CD4-positive, alpha-beta T cell treated with Interleukin-17A for 1 hour (primary cell): ENCODE measurements around the gene NDST1.

Experiments
- DNase-seq: peaks from one replicate; pipeline ENCODE4 v3.0.0-alpha.2; 2020

NDST1 gene

GRCh38 chr5:150574818-150575547 is 67.1 kb downstream of the NDST1 start:
- no peak for DNase-seq

DNA sequence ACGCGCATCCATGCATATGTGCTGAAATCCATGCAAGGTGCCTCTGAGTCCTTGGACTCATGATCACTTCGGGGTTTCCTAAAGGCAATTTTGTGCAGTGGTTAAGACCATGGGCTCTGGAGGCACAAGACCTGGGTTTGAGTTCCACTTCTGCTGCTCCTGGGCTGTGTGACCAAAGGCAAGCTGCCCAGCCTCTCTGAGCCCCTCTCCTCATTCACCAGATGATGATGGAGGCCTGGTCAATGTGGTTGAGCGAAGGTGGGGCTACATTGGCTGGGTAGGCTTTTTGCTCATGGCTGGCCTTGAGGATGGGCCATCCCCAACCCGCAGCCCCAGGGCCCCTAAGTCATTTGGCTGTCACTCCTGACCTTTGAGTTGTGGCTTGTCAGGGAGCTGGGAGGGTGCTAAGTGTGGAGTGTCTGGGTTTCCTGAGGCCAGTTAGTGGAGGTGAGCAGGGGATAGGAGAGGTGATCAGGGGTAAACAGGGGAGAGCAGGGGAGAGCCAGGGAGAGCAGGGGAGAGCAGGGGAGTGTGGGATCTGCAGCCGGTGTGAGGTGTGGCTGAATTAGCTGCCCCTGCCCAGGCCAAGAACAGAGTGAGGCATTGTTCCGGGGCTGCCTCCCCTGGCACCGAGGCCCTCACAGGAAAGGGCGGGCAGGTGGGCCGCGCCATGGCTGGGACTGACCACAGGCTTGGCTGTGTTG is 68.0 kb downstream of the NDST1 start:
- DNase-seq: no peak

- no peak for DNase-seq
These were observed 68.6 kb downstream of the NDST1 start for GRCh38 chr5:150576449-150576949.

DNA sequence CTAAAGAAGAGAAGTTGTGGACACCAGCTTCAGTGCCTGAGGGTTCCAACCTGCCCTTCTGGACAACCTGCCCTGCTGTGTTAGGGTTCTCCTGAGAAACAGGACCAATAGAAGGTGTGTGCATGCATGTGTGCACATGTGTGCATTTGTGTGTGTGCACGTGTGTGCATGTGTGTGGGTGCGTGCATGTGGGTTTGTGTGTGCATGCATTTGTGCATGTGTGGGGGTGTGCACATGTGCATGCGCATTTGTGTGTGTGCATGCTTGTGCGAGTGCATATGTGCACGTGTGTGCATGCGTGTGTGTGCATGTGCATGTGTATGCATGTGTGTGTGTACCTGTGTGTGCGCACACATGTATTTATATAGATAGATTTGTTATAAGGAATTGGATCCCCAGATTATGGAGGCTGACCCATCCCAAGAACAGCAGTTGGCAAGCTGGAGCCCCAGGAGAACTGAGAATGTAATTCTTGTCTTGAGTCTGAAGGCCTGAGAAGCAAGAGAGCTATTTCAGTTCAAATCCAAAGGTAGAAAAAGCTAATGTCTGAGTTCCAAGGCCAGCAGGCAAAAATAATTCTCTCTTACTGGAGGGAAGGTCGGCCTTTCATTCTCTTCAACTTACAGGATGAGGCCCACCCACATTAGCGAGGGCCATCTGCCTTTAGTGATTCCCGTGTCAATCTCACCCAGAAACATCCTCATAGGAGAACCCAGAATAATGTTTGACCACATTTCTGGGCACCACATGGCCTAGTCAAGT is 69.6 kb downstream of the NDST1 start:
- DNase-seq: no peak

GRCh38 chr5:150578781-150579461 is 71.0 kb downstream of the NDST1 start:
- DNase-seq: no peak

GRCh38 chr5:150579462-150580400 is 71.8 kb downstream of the NDST1 start:
- no peak for DNase-seq

GRCh38 chr5:150580917-150581316 is 73.0 kb downstream of the NDST1 start:
- DNase-seq: no peak

DNA sequence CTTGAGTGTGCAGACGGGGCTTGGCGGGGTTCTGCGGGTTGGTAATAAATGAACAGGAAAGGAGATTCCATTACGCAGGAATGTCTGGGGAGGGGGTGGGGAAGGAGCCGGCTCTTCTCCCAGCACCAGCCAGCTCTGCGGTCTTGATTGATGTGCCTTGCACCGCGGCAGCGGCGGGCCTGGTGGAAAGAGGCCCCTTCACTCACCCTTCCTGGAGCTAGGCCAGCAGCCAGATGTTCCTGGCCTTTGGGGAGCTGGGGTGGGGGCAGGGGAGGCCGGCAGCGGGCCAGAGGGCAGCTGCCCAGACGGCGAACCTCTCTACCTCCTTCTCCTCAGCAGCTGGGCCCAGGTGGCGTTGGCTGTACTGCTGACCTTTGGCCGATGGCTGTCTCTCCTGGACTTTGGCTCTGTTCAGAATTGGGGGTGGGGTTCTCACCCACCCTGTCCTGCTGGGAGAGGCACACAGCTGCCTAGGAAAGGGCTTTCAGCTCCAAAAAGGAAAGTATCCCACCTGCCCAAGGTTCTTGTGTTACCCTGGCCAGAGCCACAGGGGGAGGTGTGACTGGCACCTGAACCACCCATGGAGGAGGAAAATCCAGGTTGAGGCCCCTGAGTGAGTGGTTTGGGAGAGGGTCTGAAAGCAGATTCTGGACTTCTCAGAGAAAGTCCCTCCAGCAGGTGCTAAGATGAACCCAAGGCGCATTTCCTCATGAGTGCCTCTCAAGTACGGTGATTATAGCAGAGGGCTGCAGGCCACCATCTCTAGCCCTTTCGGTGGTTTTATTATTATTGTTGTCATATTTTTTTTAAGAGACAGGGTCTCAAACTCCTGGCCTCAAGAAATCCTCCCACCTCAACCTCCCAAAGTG is 74.5 kb downstream of the NDST1 start:
- DNase-seq: no peak

DNA sequence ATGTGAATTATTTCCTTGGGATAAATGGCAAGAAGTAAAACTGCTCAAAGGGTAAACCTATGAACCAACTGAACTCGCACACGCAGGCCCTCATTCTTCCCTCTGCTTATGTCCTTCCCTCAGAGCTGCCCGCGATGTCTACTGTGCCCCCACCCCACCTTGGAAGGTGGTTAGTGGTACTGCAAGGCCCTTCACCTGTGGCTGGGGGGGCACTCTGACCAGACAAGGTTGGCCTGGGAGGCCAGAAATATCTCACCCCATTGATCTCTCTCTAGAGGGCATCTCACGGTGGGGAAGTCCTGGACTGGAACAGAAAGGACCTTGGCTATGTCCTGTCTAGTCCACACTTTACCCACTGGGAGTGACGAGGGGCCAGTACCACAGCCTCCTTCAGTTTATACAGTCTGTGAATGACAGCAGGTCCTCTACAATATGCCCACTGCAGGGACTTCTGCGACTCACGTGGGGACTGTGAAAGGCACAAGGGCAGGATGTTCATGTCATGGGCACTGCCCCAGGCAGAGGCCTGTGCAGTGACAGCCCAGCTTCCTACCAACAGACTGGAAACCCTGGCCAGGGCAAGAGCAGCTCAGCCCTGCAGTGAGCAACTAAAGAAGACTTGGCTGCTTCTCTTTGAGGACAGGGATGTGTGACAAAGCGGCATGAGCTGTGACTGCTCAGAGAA is 75.8 kb downstream of the NDST1 start:
- DNase-seq: no peak

DNA sequence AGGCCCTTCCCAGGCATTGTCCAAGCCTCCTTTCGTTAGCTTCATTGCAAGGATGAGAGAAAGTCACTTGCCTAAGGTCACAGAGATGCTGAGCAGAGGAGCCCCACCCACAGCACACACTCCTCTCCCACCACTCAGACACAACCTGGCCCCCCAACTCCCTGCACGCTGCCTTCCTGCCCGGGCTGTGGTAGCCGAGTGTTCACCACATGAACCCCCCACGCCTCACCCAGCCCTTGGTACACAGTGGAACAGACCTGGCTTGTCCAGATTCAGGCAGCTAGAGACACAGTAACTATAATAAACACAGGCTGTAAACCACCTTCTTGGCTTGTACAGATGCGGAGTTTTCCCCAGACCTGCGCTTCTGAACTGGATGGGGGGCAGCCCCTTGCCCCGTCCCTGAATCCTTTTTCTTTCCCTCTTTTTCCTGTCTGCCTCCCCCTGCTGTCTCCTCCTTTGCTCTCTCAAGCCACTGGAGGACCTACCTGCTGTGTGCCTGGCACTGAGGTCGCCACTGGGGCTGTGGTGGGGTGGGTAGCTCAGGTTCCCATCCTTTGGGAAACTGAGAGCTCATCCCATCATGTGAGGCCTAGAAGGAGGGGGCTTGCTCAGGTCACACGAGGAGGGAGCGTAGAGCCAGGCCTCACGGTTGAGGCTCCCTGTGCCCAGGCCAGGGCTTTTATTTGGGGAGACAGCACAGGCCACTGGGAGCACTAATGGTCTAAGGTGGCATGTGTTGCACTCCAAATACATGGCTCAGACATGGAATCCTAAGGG is 76.8 kb downstream of the NDST1 start:
- DNase-seq: no peak

DNA sequence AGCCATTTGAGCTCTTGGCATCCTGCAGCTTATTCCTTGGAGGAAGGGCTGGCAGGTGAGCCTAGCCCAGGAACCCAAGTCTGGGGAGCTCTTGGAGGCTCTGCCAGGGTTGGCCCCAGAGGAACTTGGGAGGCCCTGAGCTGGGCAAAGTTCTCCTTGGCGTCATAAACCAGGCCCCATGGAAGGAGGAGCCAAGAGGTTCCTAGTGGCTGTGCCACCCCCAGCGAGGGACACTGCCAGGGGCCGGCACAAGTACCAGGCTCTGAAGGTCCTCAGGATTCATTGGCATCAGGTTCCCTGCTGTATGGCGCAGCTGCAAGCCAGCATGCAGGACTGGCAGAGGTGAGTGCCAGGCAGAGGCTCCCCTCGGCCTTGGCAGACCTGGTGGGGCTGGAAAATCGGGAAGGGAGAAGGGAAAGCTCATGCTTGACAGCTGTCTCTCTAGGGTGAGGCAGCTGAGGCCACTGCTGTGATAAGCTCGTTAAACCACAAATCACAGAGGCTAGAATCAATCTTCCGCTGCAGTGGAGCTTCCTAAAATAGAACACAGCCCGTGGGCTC is 77.9 kb downstream of the NDST1 start:
- DNase-seq: no peak

GRCh38 chr5:150587016-150587415 is 79.1 kb downstream of the NDST1 start:
- DNase-seq: no peak

- DNase-seq: no peak
These were observed 80.1 kb downstream of the NDST1 start for GRCh38 chr5:150587856-150588595.

DNA sequence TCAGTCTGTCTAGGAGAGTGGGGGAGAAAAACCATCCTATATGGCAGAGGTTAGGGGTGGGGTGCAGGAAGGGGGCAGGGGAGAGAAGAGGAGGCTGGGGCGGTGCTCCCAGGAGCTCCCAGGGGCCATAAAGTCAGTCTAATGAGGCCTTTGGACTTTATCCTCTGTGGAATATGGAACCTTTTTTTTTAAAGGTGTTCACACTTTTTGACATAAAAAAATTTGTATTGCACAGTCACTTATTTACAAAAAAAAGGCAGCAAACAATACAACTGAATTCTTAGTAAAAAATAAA is 80.6 kb downstream of the NDST1 start:
- DNase-seq: no peak

GRCh38 chr5:150589862-150590601 is 82.1 kb downstream of the NDST1 start:
- DNase-seq: no peak

DNA sequence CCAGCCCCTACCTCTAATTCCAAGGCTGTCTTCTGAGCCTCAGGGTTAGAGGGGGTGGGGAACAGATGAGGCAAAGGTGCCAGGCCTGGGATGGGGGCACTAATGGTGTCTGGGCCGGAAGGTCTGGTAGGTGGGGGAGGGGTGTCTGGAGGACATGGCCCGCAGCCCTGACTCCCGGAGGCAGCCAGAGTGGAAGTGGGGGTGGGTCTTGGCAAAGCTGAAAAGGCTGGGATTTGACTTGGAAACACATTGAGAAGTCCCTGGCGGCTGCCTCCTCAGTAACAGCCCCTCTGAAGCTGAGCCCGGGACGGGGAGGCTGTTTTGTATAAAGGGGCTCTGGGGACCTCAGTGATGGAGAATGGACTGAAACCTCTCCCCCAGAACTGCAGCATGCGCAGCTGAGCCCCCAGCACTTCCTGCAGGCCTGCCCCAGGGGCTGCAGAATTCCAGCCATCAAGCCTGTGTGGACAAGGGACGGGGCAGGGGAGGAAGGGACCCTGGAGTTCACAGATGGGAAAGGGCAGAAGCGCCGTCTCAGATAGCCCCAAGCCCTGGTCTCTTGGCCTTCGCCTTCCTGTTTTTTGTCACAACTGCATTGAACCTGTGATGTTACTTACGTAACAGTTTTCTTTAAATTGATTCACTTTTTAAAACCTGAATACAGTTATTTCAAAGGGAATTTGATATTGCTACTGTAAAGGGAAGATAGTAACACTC is 83.2 kb downstream of the NDST1 start:
- no peak for DNase-seq

GRCh38 chr5:150593593-150593992 is 85.7 kb downstream of the NDST1 start:
- DNase-seq: no peak
